GM10847 (cell line): ENCODE results near the gene UNC5B.

Source experiments
- POLR2A ChIP-seq: IDR thresholded peaks from 2 replicates; pipeline ENCODE4 v1.6.1; 2011; ENCODE audit not compliant: insufficient read length; ENCODE audit errors: extremely low read depth

Gene UNC5B

DNA sequence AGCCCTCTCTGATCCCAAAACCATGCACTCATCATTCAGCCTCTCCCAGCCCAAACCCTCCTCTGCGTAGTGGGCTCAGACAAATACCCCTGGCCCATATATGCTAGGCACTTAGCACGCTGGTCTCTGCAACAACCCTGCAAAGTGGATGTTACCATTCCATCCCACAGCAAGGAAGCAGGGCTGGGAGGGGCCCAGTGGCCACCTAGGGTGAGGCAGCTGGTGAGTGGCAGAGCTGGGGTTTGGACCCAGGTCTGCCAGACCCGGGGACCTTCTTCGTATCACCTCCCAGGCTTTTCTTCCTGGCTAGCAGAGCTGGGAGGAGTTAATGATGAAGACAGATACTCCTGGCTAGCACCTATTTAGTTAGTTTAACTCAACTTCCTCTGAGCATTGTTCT is 73.6 kb downstream of the UNC5B start:
- TF ChIP-seq POLR2A: no peak

DNA sequence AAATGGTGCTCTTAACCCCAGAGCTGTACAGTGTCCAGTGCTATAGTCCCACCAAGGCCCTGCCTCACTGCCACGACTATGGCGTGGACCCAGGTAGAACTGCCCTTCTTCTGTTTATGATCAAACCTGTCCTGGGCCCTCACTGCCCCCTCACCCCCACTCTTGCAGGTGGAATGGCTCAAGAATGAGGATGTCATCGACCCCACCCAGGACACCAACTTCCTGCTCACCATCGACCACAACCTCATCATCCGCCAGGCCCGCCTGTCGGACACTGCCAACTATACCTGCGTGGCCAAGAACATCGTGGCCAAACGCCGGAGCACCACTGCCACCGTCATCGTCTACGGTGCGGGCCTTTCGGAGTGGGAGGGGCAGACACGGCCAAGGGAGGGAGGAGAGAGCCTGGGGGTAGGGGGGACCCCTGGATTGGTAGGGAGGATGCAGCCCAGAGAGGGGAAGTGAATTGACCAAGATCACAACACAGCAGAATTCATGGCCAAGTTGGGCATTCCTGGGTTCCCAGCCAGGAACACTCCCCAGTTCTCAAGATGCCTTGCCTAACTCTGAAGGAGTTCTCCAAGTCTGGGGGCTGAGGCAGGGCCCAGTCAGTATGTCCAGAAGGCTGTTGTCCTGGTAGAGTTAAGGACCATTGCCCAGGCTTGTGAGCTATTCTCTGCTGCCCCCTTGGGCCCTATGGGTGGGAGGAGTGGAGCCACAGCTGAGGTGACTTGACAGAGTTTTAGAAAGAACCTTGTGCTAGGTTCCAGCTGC is 74.3 kb downstream of the UNC5B start:
- TF ChIP-seq POLR2A: no peak

DNA sequence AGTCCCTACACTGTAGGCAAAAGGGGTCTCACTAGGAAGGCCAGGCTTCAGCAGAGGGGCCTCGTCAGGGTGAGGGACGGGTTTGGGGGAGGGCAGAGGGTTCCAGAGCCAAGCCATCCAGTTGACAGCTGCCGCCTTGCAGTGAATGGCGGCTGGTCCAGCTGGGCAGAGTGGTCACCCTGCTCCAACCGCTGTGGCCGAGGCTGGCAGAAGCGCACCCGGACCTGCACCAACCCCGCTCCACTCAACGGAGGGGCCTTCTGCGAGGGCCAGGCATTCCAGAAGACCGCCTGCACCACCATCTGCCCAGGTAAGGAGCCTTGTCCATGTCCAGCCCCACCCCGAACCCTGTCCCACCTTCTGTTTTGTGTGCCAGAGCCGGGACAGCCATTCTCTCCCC is 75.1 kb downstream of the UNC5B start:
- no peak for TF ChIP-seq POLR2A

DNA sequence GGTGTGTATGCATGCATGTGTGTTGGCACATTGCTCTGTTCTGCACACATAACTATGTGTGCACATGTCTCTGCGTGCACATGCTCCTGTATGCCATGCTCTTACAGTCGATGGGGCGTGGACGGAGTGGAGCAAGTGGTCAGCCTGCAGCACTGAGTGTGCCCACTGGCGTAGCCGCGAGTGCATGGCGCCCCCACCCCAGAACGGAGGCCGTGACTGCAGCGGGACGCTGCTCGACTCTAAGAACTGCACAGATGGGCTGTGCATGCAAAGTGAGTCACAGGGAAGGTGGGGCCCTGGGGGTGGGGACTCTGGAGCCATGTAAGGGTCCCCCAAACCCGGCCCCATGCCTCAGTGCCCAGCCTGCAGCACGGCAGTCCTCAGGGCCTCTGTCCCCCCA is 76.1 kb downstream of the UNC5B start:
- no peak for TF ChIP-seq POLR2A

DNA sequence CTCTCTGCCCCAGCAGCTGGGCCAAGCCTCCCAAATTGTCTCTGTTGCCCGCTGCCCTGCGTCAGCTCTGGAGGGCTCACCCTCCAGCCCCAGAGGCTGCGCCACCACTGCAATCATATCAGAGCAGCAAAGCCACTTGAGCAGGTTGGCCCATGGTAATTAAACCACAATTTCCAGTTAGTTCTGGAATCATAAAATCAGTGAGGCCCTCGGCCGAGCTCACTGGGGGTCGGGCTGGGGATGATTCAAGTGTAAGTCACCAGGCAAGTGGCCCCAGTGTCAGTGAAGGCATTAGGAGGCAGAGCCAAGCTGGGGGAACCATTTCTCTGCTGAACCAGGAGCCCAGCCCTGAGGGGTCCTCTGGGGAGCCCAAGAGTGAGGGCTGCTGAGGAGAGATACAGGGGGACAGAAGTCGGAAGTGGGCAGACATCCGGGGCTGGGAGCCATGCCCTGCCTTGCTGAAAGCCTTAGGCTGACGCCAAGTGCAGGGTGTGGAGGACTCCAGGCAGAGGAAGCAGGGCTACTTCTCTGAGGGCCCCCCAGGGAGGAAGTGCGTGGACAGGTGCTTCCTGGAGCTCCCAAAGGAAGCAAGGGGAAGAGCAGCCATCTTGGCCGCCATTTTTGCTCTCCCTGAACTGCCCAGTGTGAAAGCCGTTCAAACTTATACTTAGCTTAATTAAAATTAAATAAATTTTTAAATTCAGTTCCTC is 77.2 kb downstream of the UNC5B start:
- no peak for TF ChIP-seq POLR2A

DNA sequence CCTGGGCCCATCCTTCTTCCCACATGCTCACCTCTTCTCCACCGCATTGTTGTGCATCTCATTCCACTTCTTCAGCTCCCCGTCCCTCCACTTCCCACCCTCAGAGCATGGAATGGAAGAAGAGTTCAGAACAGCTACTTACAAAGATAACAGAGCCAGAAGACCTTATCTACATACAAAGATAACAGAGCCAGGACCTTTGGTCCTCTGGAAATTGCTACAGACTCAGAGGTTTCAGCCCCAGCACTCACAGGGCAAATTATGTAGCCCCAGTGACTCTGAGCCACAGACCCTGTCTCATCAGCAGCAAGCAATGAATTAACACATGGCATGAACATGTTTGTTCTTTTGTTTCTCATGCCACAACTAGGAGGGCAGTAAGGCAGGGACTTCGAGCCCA is 78.0 kb downstream of the UNC5B start:
- no peak for TF ChIP-seq POLR2A

DNA sequence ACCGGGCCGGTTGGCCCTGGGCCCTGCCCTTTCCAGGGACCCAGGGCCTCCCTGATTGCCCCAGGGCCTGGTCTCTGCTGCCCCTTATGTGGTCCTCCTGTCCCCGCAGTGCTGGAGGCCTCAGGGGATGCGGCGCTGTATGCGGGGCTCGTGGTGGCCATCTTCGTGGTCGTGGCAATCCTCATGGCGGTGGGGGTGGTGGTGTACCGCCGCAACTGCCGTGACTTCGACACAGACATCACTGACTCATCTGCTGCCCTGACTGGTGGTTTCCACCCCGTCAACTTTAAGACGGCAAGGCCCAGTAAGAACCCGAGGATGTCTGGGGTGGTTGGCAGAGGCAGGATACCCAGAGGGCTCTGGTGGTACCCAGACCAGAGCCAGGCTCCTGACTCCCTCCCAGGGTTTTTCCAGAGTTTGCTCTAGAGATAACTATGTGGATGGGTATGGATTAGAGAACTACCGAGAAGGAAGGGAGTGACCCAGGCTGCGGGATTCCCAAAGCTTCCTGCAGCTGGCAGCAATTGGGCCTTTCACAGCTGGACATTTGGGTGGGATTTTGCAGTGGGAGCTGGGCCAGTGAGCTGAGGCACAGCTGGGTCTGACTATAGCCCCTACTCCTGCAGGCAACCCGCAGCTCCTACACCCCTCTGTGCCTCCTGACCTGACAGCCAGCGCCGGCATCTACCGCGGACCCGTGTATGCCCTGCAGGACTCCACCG is 78.6 kb downstream of the UNC5B start:
- no peak for TF ChIP-seq POLR2A

DNA sequence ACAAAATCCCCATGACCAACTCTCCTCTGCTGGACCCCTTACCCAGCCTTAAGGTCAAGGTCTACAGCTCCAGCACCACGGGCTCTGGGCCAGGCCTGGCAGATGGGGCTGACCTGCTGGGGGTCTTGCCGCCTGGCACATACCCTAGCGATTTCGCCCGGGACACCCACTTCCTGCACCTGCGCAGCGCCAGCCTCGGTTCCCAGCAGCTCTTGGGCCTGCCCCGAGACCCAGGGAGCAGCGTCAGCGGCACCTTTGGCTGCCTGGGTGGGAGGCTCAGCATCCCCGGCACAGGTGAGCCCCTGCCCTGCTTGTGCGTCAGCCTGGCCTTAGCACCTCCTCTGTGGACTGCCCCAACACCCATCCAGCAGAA is 79.1 kb downstream of the UNC5B start:
- no peak for TF ChIP-seq POLR2A

DNA sequence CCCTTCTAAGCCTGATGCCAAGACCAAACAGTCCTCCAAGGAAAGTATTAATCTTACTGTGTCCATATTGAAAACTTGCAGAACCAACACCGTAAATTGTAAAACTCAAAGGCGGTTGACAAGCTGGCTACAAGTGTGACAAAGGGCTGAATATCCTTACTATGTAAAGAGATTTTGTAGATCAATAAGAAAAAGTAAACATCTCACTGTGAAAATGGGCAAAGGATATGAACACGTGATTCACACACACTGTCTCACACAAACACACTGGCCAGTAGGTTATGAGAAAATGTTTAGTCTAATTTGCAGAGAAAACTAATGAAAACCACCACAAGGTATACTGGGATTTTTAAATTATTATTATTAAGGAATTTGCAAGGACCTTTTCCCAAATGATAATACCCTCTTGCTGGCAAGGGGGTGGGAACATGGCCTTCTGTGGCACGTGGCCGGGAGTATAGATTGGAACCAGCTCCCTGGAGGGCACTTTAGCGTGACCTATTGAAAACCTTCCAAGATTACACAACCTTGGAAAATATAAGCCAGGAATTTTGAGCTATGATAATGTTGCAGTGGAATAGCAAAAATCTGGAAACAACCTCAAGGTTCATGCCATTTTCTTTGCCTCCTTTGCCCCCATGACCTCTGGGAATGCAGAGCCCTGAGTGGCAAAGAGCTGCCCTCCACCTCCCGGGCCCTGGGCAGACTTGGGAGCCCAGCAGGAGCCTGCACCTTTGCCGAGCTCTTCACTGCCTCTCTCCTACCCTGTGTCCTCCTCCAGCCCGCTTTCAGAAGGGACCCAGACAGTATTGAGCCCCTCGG is 80.5 kb downstream of the UNC5B start:
- TF ChIP-seq POLR2A: no peak

DNA sequence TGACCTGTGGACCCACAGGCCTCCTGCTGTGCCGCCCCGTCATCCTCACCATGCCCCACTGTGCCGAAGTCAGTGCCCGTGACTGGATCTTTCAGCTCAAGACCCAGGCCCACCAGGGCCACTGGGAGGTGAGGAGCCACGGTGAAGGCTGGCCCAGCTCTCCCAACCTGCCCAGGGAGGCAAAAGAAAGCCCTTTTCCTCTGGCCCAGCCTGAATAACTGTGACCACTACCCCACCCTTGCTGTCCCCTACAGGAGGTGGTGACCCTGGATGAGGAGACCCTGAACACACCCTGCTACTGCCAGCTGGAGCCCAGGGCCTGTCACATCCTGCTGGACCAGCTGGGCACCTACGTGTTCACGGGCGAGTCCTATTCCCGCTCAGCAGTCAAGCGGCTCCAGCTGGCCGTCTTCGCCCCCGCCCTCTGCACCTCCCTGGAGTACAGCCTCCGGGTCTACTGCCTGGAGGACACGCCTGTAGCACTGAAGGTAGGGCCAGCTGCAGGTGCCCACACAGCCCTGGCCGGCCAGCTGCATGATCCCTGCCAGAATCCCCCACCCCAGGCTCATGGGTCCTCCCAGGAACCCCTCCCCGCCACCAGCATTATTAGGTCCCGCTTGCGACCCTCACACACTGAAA is 81.2 kb downstream of the UNC5B start:
- TF ChIP-seq POLR2A: no peak

DNA sequence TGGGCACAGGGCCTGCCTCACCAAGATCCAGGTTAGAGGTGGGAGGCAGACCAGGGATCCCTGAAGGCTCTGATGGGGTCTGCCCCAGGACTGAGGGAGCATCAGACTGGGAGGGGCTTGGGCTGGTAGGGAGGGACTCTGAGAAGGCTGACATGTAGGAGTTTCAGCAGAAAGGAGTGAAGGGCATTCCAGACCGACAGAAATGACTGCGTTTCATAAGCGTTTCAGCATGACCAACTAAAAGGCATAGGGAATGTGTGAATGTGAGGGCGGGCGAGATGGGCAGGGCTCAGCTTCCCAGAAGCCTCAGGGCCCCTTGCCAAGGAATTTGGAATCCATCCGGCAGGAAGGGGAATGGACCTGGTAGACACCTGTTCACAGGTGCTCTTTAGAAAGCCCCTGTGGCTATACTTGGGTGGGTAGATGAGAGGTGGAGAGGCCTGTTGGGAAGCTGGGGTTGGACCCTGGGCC is 81.8 kb downstream of the UNC5B start:
- TF ChIP-seq POLR2A: no peak

DNA sequence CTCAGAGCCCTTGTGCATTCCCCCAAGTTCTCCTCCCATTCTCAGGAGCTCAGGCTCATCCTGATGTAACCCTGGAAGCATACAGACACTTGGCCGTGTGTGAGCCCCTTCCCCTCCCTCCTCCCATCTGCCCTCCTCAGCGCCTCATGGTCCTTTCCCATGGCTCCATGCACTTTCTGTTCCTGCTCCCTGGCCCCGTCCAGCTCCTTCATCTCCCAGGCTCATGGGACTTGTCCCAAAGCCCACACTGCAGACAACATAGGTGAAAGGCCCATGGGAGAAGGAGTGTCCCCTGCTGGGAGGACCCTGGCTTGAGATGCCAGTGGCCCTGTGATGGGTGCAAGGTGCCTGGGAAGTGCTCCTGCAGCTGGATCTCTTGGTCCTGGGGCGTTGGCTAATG is 82.5 kb downstream of the UNC5B start:
- no peak for TF ChIP-seq POLR2A

DNA sequence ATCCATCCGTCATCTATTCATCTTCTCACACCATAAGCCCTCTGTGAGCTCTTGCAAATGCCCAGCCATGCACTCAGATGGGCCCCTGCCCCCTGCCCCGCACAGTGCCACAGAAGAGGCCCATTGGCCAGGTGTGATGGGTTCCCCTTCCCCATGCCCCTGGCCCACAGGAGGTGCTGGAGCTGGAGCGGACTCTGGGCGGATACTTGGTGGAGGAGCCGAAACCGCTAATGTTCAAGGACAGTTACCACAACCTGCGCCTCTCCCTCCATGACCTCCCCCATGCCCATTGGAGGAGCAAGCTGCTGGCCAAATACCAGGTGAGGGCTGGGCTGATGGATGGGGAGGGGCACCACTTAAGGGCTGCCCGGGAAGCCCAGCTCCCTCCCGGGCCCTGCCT is 83.3 kb downstream of the UNC5B start:
- TF ChIP-seq POLR2A: no peak

DNA sequence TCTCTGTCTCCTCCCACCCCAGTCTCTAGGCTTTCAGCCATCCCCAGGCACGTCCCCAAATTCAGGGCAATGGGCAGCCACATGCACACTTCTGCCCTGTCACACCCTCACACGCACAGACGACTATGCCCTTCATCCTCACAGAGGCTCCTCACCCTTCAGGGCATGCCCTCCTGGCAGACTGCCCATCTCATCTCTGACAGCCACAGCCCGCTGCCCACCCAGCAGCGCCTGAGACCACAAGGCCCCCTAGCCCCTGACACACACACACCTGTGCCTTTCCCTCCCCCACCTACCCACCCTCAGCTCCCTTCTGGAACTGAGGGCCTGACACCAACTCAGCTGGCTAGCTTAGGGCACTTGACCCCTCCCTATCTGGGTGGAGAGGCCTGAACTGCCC is 83.7 kb downstream of the UNC5B start:
- no peak for TF ChIP-seq POLR2A

DNA sequence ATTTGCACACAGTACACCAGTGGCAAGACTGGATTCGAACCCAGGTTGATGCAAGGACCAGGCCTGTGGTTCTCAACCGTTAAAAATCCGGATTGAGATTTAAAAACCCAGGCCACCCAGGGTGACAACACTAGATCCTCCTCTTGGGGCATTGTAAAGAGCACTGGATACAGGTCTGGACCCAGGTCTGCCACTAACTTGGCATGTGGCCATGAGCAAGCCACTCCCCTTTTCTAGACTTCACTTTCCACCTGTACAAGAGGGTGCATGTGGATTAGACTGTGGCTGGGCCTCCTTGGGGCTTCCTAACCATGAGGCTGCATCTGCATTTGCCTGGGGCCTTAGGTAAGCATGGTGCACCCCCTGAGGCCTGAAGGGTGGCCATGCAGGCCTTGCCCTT is 85.0 kb downstream of the UNC5B start:
- no peak for TF ChIP-seq POLR2A
